ENCODE measurements around the gene SPRED1.

GRCh38 chr15:38294126-38294525, 41.5 kb downstream of the SPRED1 start:
- TF ChIP-seq CTCF (conservative IDR thresholded peaks at IDR 0.05; ENCODE audit: low read depth in 2 of 2) (no peak), EZH2 (IDR thresholded peaks at IDR 0.05; ENCODE audit: low read depth, unreplicated experiment) (no peak), ZNF114 (CRISPR knock-in tag; IDR thresholded peaks at IDR 0.05) (no peak), EZH2phosphoT487 (IDR thresholded peaks at IDR 0.05; ENCODE audit: unreplicated experiment) (no peak), CREB1 (CRISPR knock-in tag; IDR thresholded peaks at IDR 0.05; ENCODE audit: low read depth) (no peak)

All from GM23338 (cell line).